ENCODE measurements around the gene RNF166.

RNF166 gene

GRCh38 chr16:88705801-88706228 lies 393 bp downstream of the RNF166 start:
- DNase-seq, result no peak

DNA sequence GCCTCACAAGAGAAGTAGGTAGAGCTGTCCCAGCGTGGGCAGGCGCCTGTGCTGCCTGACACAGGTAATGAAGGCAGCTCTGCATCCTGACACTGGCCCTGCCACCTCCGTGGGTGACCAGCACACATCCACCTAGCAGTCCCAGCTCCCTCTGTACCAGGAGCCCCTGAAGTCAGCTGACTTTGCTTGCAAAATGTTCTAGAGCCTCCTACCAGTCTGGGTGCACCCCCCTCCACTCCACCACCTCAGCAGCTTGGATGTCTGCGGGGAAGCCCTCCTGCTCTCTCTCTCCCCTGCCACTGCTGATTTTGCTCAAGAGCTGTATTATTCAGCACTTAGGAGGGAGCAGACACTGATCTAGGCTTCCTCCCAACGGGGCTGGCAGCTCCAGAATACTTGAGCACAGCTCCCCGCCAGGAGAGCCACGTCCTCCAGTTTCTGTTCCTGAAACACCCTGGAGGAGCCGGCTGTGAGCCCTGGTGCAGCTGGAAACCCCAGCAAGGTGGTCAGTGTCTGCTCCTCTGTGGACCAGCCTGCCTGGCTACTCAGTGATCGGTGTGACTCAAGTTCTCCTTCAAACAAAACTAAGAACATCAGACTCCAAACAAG lies 1.0 kb downstream of the RNF166 start:
- no peak for DNase-seq

GRCh38 chr16:88703486-88704309 lies 2.5 kb downstream of the RNF166 start:
- DNase-seq, result no peak

DNA sequence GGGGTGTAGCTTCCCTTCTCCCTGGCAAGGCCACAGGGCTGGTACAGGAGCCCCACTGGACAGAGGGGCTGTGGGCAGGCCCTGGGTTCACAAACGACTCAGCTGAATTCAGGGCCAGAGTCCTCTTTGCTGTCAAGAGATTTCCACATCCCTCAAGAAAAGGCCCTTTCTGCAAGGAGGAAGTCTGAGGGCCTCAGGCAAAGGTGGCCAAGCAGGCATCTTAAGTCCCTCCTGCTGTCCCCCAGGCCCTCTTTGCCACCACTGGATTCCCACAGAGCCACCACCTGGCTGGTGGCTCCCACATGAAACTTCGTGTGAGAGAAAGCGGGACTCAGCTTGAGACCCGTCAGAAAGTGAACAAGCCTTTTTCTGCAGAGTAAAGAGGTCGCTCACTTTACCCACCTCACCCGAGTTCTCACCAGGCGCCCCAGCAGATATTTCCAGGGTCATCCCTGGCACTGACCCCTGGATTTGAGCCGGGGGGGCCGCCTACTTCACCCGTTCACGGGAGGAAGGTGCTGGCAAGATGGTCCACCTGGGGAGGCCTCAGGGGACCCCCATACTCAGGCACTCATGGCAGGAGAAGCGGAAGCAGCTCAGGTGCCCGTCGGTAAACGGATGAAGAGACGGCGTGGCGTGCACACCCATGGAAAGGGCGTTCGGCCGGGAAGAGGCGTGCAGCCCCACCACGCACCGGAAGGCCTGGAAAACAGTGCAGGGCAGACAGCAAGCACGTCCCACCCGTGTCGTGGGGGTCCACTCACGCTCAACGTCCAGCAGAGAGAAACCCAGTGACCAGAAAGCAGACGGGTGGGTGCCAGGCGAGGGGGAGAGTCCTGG lies 3.6 kb downstream of the RNF166 start:
- no peak for DNase-seq

- no peak for DNase-seq
Observed at GRCh38 chr16:88701581-88702370, 4.4 kb downstream of the RNF166 start.

DNA sequence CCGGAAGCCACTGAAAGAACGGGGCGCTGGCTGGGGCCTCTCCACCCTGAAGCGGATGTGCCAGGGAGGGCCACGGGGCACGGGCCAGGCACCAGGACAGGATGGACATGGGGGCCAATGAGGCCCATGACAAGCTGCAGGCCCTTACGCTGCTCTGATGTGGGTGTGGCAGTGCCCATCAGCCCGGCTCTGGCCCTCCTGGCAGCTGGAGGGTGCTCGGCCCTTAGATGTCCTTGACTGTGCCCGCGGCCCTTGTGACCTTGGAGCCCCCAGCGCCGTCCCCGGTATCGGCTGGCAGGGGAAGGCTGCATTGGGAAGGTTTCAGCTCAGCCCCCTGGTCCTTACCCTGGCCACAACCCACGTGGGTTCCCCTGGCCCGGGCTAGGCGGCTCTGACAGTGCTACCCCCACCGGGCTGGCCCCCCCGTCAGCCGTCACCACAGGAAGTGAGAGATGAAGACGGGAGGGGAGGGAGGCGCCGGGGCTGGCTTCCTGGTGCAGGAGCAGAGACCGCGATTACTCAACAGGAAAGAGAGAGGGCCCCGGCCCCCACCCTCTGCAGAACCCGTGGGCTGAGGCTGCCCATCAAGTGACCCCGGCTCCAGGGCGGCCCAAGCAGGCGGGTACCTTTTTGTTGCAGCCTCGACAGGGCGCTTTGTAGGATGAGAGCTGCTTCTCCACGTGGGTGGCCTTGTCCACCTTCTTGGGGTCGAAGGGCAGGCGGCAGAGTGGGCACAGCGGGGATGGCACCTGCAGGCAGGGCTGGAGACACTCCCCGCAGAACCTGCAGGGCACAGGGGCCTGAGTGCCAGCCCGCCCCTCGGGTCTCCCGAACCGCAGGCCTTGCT lies 5.3 kb downstream of the RNF166 start:
- DNase-seq, result no peak

DNA sequence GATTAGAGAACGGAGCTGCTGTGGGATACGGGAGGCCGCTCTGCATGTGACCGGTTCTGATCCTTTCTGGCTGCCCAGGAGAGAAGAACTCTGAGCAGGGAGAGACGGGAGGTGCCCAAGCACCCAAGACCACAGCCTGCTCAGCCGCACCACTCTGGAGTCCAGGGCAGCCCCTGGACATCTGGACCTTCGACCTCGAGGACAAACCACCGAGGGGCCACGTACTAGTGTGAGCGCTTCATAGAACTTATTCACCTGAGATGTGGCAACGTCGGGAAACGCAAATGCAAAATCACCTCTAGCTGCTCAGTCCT lies 5.9 kb downstream of the RNF166 start:
- no peak for DNase-seq

GRCh38 chr16:88699180-88699579 lies 7.0 kb downstream of the RNF166 start:
- DNase-seq, result no peak

DNA sequence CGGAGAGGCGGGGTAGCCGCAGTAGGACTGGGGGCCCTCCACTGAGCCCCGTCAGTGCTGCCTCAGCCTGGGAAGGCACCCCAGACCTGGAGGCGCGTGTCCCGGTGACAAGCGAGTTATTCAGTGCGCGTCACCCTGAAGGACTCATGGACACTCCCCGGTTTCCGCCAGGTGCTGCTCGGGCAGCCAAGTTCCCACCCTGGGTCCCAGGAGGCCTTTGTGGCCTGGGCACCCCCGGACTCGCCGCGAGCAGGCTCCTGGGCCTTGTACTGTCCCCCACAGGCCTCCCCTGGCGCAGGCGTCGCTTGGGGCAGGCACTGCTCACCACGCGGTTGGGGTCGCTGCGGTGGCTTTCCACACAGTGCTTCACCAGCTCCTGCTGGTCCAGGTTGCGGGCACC lies 7.6 kb downstream of the RNF166 start:
- no peak for DNase-seq

DNA sequence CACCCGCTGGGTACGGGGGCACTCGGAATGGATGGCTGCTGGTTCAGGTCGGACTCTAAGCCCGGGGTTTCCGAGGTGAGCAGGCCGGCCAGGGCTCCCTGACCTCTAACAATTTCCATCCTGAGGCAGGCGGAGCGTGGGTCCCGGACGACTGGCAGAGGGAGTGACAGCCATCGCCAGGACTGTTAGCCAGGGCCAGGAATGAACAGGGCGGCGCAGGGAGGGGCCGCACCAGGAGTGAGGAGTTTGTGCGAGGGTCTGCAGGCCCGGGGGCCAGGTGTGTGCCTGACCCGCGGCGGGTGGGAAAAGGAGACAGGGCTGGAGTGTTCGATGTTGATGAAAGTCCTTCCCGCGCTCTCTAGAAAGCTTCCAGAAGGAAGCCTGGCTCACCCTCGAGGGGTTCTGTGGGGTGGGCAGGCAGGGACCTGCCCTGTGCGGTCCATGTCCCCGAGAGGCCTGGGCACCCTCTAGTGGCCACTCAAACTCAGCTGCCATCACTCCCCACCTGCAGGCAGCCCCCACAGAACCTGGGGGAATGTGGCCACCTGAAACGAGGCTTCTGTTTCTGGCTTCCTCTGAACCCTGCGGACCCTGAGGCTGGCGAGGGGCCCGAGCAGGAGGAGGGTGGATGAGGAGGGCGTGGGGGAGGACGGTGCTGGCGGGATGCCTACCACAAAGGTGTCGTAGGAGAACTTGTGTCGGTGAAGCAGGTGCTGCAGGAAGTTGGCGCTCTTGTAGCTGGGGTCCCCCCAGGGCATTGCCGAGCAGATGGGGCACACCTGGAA lies 8.2 kb downstream of the RNF166 start:
- no peak for DNase-seq

DNA sequence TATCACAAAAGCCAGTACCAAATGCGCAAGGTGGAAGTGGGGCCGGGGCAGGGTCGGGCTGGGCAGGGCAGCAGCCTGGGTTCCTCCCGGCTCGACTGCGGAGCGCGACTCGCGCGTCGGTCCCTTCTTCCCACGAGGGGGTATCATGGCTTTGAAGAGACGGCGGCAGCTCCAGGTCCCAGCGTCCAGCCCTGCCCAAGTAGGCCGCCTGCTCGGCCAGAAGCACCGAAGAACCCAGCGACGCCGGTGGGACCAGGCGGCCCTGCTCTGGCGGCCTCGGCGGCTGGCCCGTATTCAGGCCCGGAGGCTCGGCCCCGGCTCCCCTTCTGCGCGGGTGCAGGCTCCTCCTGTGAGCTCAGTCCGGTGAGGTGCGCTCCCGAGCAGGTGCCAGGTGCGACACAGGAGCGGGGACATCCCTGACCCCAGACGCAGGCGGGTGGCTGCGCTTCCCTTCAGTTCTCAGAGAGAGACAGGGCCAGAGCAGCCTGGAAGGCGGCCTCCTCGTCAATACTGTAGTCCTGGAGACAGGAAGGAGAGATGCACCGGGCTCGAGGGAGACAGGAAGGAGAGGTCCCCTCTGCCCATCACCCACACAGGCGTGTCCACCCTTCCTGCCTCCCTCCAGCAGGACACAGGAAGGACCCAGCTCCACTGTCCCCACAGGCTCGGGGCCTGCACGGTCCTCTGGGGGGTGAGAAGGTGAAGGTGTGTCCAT lies 8.9 kb downstream of the RNF166 start:
- no peak for DNase-seq

- DNase-seq, result no peak
Observed at GRCh38 chr16:88696441-88696840, 9.8 kb downstream of the RNF166 start.

DNA sequence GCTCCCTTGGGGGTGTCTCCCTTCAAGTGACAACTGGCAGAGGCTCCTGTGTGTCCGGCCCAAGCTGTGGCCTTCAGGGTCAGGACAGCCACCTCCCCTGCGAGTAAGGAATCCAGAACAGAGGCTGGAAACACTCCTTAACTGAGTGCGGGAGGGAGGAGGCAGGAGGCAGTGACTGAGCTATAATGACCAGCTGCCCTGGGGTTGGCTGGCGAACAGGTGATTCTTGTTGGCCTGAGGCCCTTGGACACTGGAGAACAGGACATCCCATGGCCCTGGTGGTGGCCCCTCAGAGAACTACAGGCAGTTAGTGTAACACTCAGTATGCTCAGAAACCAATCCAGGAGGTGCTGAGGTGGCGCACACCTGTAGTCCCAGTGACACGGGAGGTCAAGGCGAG lies 10.5 kb downstream of the RNF166 start:
- no peak for DNase-seq

- DNase-seq, result no peak
Observed at GRCh38 chr16:88695218-88695617, 11.0 kb downstream of the RNF166 start.

GRCh38 chr16:88694221-88695087 lies 11.8 kb downstream of the RNF166 start:
- DNase-seq, result no peak

DNA sequence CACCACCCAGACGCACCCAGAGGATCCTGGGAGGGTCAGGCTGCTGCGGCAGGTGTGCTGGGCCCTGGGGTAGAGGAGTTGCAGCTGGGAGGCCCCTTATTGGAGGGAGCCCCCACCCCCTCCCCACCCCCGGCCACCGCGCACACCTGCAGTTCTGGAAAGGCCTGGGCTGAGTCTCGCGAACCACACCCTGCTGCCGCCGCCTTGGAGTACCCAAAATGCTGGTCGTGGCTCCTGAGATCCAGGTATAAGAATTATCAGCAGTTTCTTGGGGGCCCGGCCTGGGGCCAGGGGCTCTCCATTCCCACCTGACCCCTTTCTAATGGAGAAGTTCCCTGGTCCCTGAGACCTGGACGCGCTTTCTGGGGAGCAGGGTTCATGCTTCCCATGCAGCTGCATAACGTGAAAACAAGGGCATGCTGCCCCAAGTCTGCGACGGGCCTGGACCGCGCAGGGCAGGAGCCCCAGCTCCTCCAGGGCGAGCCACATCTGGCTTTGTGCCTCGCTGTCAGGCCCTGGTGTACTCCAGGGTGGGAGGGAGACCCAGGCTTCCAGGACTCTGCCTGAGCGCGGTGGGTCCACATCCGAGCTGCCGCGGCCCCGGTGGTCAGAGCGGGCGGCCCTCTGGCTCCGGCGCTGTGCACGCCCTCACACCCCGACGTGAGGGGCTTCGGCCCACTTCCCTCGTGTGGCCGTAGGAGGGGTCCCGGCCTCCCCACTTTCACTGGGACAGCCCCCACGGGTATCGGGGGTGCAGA lies 12.6 kb downstream of the RNF166 start:
- no peak for DNase-seq

DNA sequence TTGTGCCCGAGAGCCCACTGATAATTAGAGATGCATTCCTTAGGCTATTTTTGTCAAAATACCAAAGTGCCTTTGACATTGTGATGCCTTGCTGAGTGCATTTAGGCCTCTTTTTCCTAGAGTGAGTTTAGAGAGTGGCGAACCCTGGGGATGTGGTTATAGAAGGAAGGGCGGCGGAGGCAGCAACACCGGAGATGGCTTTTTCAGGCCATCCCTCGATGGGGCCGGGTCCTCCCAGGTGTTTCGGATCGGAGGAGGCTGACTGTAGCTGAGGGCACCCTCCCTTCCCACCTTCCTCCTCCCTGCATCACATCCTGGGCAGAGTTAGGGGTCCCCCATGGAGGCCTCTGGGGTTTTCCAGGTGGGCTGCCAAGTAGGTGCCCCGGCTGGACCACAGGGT lies 13.3 kb downstream of the RNF166 start:
- DNase-seq, result no peak

GRCh38 chr16:88691924-88692560 lies 14.2 kb downstream of the RNF166 start:
- no peak for DNase-seq
